IPS DF 6.9 (cell line): Measurements from ENCODE around the gene LRRTM4.

Source experiments
- DNase-seq: peaks from one replicate; pipeline ENCODE4 v3.0.0-alpha.2; 2013; ENCODE audit warnings: low read depth, low spot score
- H3K27ac ChIP-seq: one replicate; pipeline ENCODE4 v1.5.1; 2013; ENCODE audit warnings: low read length, control low read depth
- H3K27me3 ChIP-seq: 2 replicates; pipeline ENCODE4 v1.6.1; 2013; ENCODE audit warnings: mild to moderate bottlenecking, low read length; ENCODE audit not compliant: control insufficient read depth, insufficient read depth
- H3K36me3 ChIP-seq: 2 replicates; pipeline ENCODE4 v1.6.1; 2013; ENCODE audit warnings: low read length; ENCODE audit not compliant: control insufficient read depth, insufficient read depth
- H3K4me1 ChIP-seq: 2 replicates; pipeline ENCODE4 v1.6.1; 2013; ENCODE audit warnings: low read length; ENCODE audit not compliant: control insufficient read depth, insufficient read depth
- H3K4me3 ChIP-seq: 2 replicates; pipeline ENCODE4 v1.5.1; 2013; ENCODE audit warnings: mild to moderate bottlenecking, low read length
- H3K9me3 ChIP-seq: 2 replicates; pipeline ENCODE4 v1.6.1; 2013; ENCODE audit warnings: low read length, inconsistent platforms; ENCODE audit not compliant: control insufficient read depth, insufficient read depth
- WGBS: extraction: QIAGEN DNeasy Blood & Tissue Kit; methylation state at CpG from one replicate; pipeline ENCODE4 v1.1.7; 2013; ENCODE audit warnings: mixed read lengths, missing lambda C conversion rate; ENCODE audit not compliant: insufficient read length, insufficient coverage; 5-methylcytosine and 5-hydroxymethylcytosine counted together

LRRTM4 gene

GRCh38 chr2:76866464-76866863 is 655.7 kb downstream of the LRRTM4 start:
- no peaks in the 10 kb centered on the region for H3K4me1 ChIP-seq
- DNase-seq = no peak
- no peaks in the 10 kb centered on the region for H3K27me3 ChIP-seq
- no peaks in the 10 kb centered on the region for H3K36me3 ChIP-seq
- no CpG with 5 or more reads among the region's 1 CpG for WGBS
- H3K27ac ChIP-seq = no peak overlapping the region
- H3K9me3 ChIP-seq = no peaks in the 10 kb centered on the region
- H3K4me3 ChIP-seq = no peak overlapping the region

- no CpG with 5 or more reads among the region's 3 CpGs for WGBS
- no peaks in the 10 kb centered on the region for H3K27me3 ChIP-seq
Observed at GRCh38 chr2:76862901-76863300, 659.3 kb downstream of the LRRTM4 start.

GRCh38 chr2:76861708-76862107 is 660.5 kb downstream of the LRRTM4 start:
- no peaks in the 10 kb centered on the region for H3K27me3 ChIP-seq
- no peak overlapping the region for H3K27ac ChIP-seq

More at GRCh38 chr2:76862901-76863300, 659.3 kb downstream of the LRRTM4 start:
- H3K9me3 ChIP-seq = no peaks in the 10 kb centered on the region
- H3K27ac ChIP-seq = no peak overlapping the region
- no peaks in the 10 kb centered on the region for H3K4me1 ChIP-seq
- no peaks in the 10 kb centered on the region for H3K36me3 ChIP-seq
- no peak overlapping the region for H3K4me3 ChIP-seq
- no peak for DNase-seq

GRCh38 chr2:76851000-76851399 is 671.2 kb downstream of the LRRTM4 start:
- Histone ChIP-seq H3K36me3 (no peaks in the 10 kb centered on the region), H3K9me3 (no peaks in the 10 kb centered on the region), H3K27me3 (no peaks in the 10 kb centered on the region), H3K4me1 (no peaks in the 10 kb centered on the region), H3K4me3 (no peak overlapping the region), H3K27ac (no peak overlapping the region)
- WGBS = no CpG with 5 or more reads among the region's 1 CpG
- no peak for DNase-seq

More at GRCh38 chr2:76861708-76862107, 660.5 kb downstream of the LRRTM4 start:
- no peak for DNase-seq
- no CpG with 5 or more reads among the region's 3 CpGs for WGBS
- no peaks in the 10 kb centered on the region for H3K4me1 ChIP-seq
- H3K9me3 ChIP-seq = no peaks in the 10 kb centered on the region
- no peaks in the 10 kb centered on the region for H3K36me3 ChIP-seq
- no peak overlapping the region for H3K4me3 ChIP-seq

GRCh38 chr2:76849086-76849485 is 673.1 kb downstream of the LRRTM4 start:
- Histone ChIP-seq H3K4me3 (no peak overlapping the region), H3K36me3 (no peaks in the 10 kb centered on the region), H3K27me3 (no peaks in the 10 kb centered on the region), H3K9me3 (no peaks in the 10 kb centered on the region), H3K27ac (no peak overlapping the region), H3K4me1 (no peaks in the 10 kb centered on the region)
- no CpG with 5 or more reads among the region's 1 CpG for WGBS
- DNase-seq = no peak

GRCh38 chr2:76839826-76840225 is 682.4 kb downstream of the LRRTM4 start:
- WGBS = no CpG with 5 or more reads among the region's 1 CpG
- no peaks in the 10 kb centered on the region for H3K9me3 ChIP-seq
- no peak for DNase-seq
- no peaks in the 10 kb centered on the region for H3K4me1 ChIP-seq
- no peak overlapping the region for H3K27ac ChIP-seq
- no peaks in the 10 kb centered on the region for H3K27me3 ChIP-seq
- no peaks in the 10 kb centered on the region for H3K36me3 ChIP-seq
- H3K4me3 ChIP-seq = no peak overlapping the region

GRCh38 chr2:76829374-76830234 is 692.6 kb downstream of the LRRTM4 start:
- H3K36me3 ChIP-seq = no peaks in the 10 kb centered on the region
- no peak overlapping the region for H3K27ac ChIP-seq
- no peak overlapping the region for H3K4me3 ChIP-seq
- no CpG with 5 or more reads among the region's 3 CpGs for WGBS
- H3K9me3 ChIP-seq = no peaks in the 10 kb centered on the region
- no peak for DNase-seq
- H3K27me3 ChIP-seq = no peaks in the 10 kb centered on the region
- no peaks in the 10 kb centered on the region for H3K4me1 ChIP-seq

GRCh38 chr2:76826691-76827090 is 695.5 kb downstream of the LRRTM4 start:
- no peaks in the 10 kb centered on the region for H3K4me1 ChIP-seq
- H3K4me3 ChIP-seq = no peak overlapping the region
- no peaks in the 10 kb centered on the region for H3K36me3 ChIP-seq
- H3K9me3 ChIP-seq = no peaks in the 10 kb centered on the region
- H3K27me3 ChIP-seq = no peaks in the 10 kb centered on the region
- DNase-seq = no peak
- no peak overlapping the region for H3K27ac ChIP-seq
- WGBS = no CpG with 5 or more reads among the region's 3 CpGs

GRCh38 chr2:76825140-76825970 is 696.8 kb downstream of the LRRTM4 start:
- no peak for DNase-seq

GRCh38 chr2:76821731-76822130 is 700.4 kb downstream of the LRRTM4 start:
- H3K9me3 ChIP-seq = no peaks in the 10 kb centered on the region
- H3K27ac ChIP-seq = no peak overlapping the region
- no peaks in the 10 kb centered on the region for H3K4me1 ChIP-seq
- H3K36me3 ChIP-seq = no peaks in the 10 kb centered on the region
- no CpG with 5 or more reads among the region's 2 CpGs for WGBS
- H3K27me3 ChIP-seq = no peaks in the 10 kb centered on the region
- DNase-seq = no peak
- no peak overlapping the region for H3K4me3 ChIP-seq

More at GRCh38 chr2:76825140-76825970, 696.8 kb downstream of the LRRTM4 start:
- no peaks in the 10 kb centered on the region for H3K27me3 ChIP-seq
- no peaks in the 10 kb centered on the region for H3K36me3 ChIP-seq
- no peaks in the 10 kb centered on the region for H3K4me1 ChIP-seq
- H3K27ac ChIP-seq = no peak overlapping the region
- H3K9me3 ChIP-seq = no peaks in the 10 kb centered on the region
- no CpG with 5 or more reads among the region's 6 CpGs for WGBS
- no peak overlapping the region for H3K4me3 ChIP-seq
